ENCODE data around the gene ANKRD33B.

- TF ChIP-seq CTCF (IDR thresholded peaks at IDR 0.05), result no peak
- TF ChIP-seq EZH2 (IDR thresholded peaks at IDR 0.05), result no peak
These were observed 12.1 kb upstream of the ANKRD33B start for GRCh38 chr5:10551782-10552138.

Measured in neural progenitor cell (in vitro differentiated cells).